Parathyroid adenoma (tissue), 2 donors: Measurements from ENCODE around the gene KCNJ6.

Source experiments
- H2AFZ ChIP-seq: fragments of 300-600 bp; sonication (generic); one replicate; pipeline ENCODE4 v1.7.0; 2017; ENCODE audit warnings: antibody characterized with exemption, mild to moderate bottlenecking
- H3K27ac ChIP-seq: fragments of 300-600 bp; sonication (generic); one replicate; pipeline ENCODE4 v1.7.0; 2017
- H3K27me3 ChIP-seq: fragments of 300-600 bp; sonication (generic); one replicate; pipeline ENCODE4 v1.7.0; 2017; ENCODE audit warnings: low read length; ENCODE audit not compliant: control insufficient read depth, insufficient read depth
- H3K36me3 ChIP-seq: fragments of 300-600 bp; sonication (generic); one replicate; pipeline ENCODE4 v1.7.0; 2017; ENCODE audit warnings: low read length; ENCODE audit not compliant: control insufficient read depth, insufficient read depth
- H3K4me1 ChIP-seq: fragments of 300-600 bp; sonication (generic); one replicate; pipeline ENCODE4 v1.7.0; 2017; ENCODE audit warnings: control low read depth
- H3K4me2 ChIP-seq: fragments of 300-600 bp; sonication (generic); one replicate; pipeline ENCODE4 v1.7.0; 2017; ENCODE audit warnings: low read length
- H3K4me3 ChIP-seq: fragments of 300-600 bp; sonication (generic); one replicate; pipeline ENCODE4 v1.7.0; 2017; ENCODE audit warnings: low read depth, low read length
- H3K79me2 ChIP-seq: fragments of 300-600 bp; sonication (generic); one replicate; pipeline ENCODE4 v1.7.0; 2017; ENCODE audit warnings: control low read depth
- H3K9ac ChIP-seq: fragments of 300-600 bp; sonication (generic); one replicate; pipeline ENCODE4 v1.7.0; 2017; ENCODE audit warnings: mild to moderate bottlenecking
- H3K9me3 ChIP-seq: fragments of 300-600 bp; sonication (generic); one replicate; pipeline ENCODE4 v1.7.0; 2017; ENCODE audit warnings: low read length; ENCODE audit not compliant: control insufficient read depth
- TF ChIP-seq, protein P1 (sequence below): fragments of 300-600 bp; sonication (generic); IDR thresholded peaks from one replicate; pipeline ENCODE4 v1.7.0; 2017; ENCODE audit warnings: antibody characterized with exemption, mild to moderate bottlenecking
- donor health status: primary hyperparathyroidism.

Gene KCNJ6

GRCh38 chr21:37587203-37587602, 329.1 kb downstream of the KCNJ6 start:
- no peak overlapping the region for H2AFZ ChIP-seq
- H3K36me3 ChIP-seq: no peaks in the 10 kb centered on the region
- H3K4me2 ChIP-seq: no peak overlapping the region
- H3K27me3 ChIP-seq: no peaks in the 10 kb centered on the region
- no peak overlapping the region for H3K4me3 ChIP-seq
- H3K4me1 ChIP-seq: no peaks in the 10 kb centered on the region
- H3K79me2 ChIP-seq: no peaks in the 10 kb centered on the region
- H3K9me3 ChIP-seq: no peaks in the 10 kb centered on the region
- H3K27ac ChIP-seq: no peak overlapping the region
- H3K9ac ChIP-seq: no peak overlapping the region
- TF ChIP-seq, protein P1, sequence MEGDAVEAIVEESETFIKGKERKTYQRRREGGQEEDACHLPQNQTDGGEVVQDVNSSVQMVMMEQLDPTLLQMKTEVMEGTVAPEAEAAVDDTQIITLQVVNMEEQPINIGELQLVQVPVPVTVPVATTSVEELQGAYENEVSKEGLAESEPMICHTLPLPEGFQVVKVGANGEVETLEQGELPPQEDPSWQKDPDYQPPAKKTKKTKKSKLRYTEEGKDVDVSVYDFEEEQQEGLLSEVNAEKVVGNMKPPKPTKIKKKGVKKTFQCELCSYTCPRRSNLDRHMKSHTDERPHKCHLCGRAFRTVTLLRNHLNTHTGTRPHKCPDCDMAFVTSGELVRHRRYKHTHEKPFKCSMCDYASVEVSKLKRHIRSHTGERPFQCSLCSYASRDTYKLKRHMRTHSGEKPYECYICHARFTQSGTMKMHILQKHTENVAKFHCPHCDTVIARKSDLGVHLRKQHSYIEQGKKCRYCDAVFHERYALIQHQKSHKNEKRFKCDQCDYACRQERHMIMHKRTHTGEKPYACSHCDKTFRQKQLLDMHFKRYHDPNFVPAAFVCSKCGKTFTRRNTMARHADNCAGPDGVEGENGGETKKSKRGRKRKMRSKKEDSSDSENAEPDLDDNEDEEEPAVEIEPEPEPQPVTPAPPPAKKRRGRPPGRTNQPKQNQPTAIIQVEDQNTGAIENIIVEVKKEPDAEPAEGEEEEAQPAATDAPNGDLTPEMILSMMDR: no peak

GRCh38 chr21:37582590-37582989, 333.7 kb downstream of the KCNJ6 start:
- no peak overlapping the region for H2AFZ ChIP-seq
- TF ChIP-seq, protein P1: peak; percentile 27
- no peaks in the 10 kb centered on the region for H3K4me1 ChIP-seq
- H3K9ac ChIP-seq: no peak overlapping the region
- H3K79me2 ChIP-seq: no peaks in the 10 kb centered on the region
- no peak overlapping the region for H3K27ac ChIP-seq
- no peak overlapping the region for H3K4me2 ChIP-seq
- H3K36me3 ChIP-seq: no peaks in the 10 kb centered on the region
- H3K9me3 ChIP-seq: no peaks in the 10 kb centered on the region
- no peaks in the 10 kb centered on the region for H3K27me3 ChIP-seq
- H3K4me3 ChIP-seq: no peak overlapping the region

- Histone ChIP-seq H3K4me2 (no peak overlapping the region), H3K79me2 (no peaks in the 10 kb centered on the region), H3K4me1 (no peaks in the 10 kb centered on the region), H3K9me3 (no peaks in the 10 kb centered on the region), H3K36me3 (no peaks in the 10 kb centered on the region), H3K27me3 (no peaks in the 10 kb centered on the region), H3K9ac (no peak overlapping the region), H3K4me3 (no peak overlapping the region), H3K27ac (no peak overlapping the region), H2AFZ (no peak overlapping the region)
- TF ChIP-seq, protein P1: no peak
Measured at GRCh38 chr21:37580666-37581065, 335.6 kb downstream of the KCNJ6 start.

- H3K4me1 ChIP-seq: no peaks in the 10 kb centered on the region
Measured at GRCh38 chr21:37579356-37579755, 336.9 kb downstream of the KCNJ6 start.

More at GRCh38 chr21:37579356-37579755, 336.9 kb downstream of the KCNJ6 start:
- no peaks in the 10 kb centered on the region for H3K9me3 ChIP-seq
- no peak overlapping the region for H3K4me3 ChIP-seq
- TF ChIP-seq, protein P1: no peak
- H3K27ac ChIP-seq: no peak overlapping the region
- H3K9ac ChIP-seq: no peak overlapping the region
- no peaks in the 10 kb centered on the region for H3K27me3 ChIP-seq
- H3K4me2 ChIP-seq: no peak overlapping the region
- no peaks in the 10 kb centered on the region for H3K79me2 ChIP-seq
- H3K36me3 ChIP-seq: no peaks in the 10 kb centered on the region
- H2AFZ ChIP-seq: no peak overlapping the region
